Natural killer cell (primary cell): ENCODE measurements around the gene RRP15. TPM values are rescaled to one million over a fixed set of nuclear protein-coding genes. Genes with fewer than 3 reads are reported as not detected.

Source experiments
- ATAC-seq, 3 donors: fragments of 150-1000 bp in 2 of 3; fragments of 200-7000 bp in 1 of 3; cut with Tn5 transposase; 1 replicate in 1 of 3; 2 replicates in 2 of 3; pipeline ENCODE4 v1.10.0; 2021; ENCODE audit warnings: mild to moderate bottlenecking in 2 of 3, moderate library complexity in 2 of 3
- DNase-seq, 2 donors: peaks; one replicate each; pipeline versions ENCODE4 v3.0.0 to v3.0.0-alpha.2; 2013 to 2021; ENCODE audit warnings: mixed read lengths in 1 of 2
- H3K27ac ChIP-seq: one replicate; pipeline ENCODE4 v1.5.1; 2013; ENCODE audit warnings: mild to moderate bottlenecking, low read length
- H3K27me3 ChIP-seq: one replicate; pipeline ENCODE4 v1.6.1; 2013; ENCODE audit warnings: low read length; ENCODE audit not compliant: control insufficient read depth, insufficient read depth
- H3K36me3 ChIP-seq: one replicate; pipeline ENCODE4 v1.6.1; 2013; ENCODE audit warnings: low read length; ENCODE audit not compliant: control insufficient read depth, insufficient read depth
- H3K4me1 ChIP-seq: one replicate; pipeline ENCODE4 v1.6.1; 2013; ENCODE audit warnings: low read length; ENCODE audit not compliant: control insufficient read depth, insufficient read depth
- H3K4me3 ChIP-seq: one replicate; pipeline ENCODE4 v1.5.1; 2013; ENCODE audit warnings: low read length
- H3K9me3 ChIP-seq: one replicate; pipeline ENCODE4 v1.6.1; 2013; ENCODE audit warnings: low read length; ENCODE audit not compliant: control insufficient read depth, insufficient read depth
- H3K27ac Mint-ChIP-seq, 2 donors: one replicate each; pipeline ENCODE4 v1.8.0; 2022; ENCODE audit warnings: mild to moderate bottlenecking in 2 of 2, mixed read lengths in 2 of 2, moderate library complexity in 1 of 2
- H3K27me3 Mint-ChIP-seq, 2 donors: one replicate each; pipeline ENCODE4 v1.8.0; 2022; ENCODE audit warnings: low read depth in 2 of 2, mixed read lengths in 2 of 2
- H3K36me3 Mint-ChIP-seq: one replicate; pipeline ENCODE4 v1.8.0; 2022; ENCODE audit warnings: mixed read lengths
- H3K4me1 Mint-ChIP-seq, 2 donors: one replicate each; pipeline ENCODE4 v1.8.0; 2022; ENCODE audit warnings: mixed read lengths in 2 of 2
- H3K4me3 Mint-ChIP-seq: one replicate; pipeline ENCODE4 v1.8.0; 2022; ENCODE audit warnings: mild to moderate bottlenecking, moderate library complexity, mixed read lengths
- H3K9me3 Mint-ChIP-seq, 2 donors: one replicate each; pipeline ENCODE4 v1.8.0; 2022; ENCODE audit warnings: mixed read lengths in 2 of 2
- WGBS: methylation state at CpG from one replicate; pipeline ENCODE4 v1.1.7; 2013; ENCODE audit warnings: missing lambda C conversion rate; ENCODE audit not compliant: insufficient coverage; 5-methylcytosine and 5-hydroxymethylcytosine counted together
- intact Hi-C: fragments of 100-400 bp; cut with micrococcal nuclease; formaldehyde crosslinking; loops from one replicate; pipeline ENCODE4 v1.14.2; 2022
- total RNA-seq, 4 donors: library from RNA; stranded (reverse); fragments of 120-200 nt in 1 of 4; gene quantifications; one replicate each; pipeline versions ENCODE4 v1.2.3 to v1.2.4, GENCODE V29; 2013 to 2022
- TF ChIP-seq, protein P1 (sequence below): fragments of 200-600 bp; IDR thresholded peaks from one replicate; pipeline ENCODE4 v1.8.0; 2022; ENCODE audit warnings: antibody characterized with exemption

Gene RRP15
- total RNA-seq, 3 donors from 2014 or later (not counting 1 experiment from before 2014, with no cell fraction given) = 9.2 to 15.3 (median 13.3) TPM

GRCh38 chr1:218341325-218341724 is 56.2 kb downstream of the RRP15 start:
- Mint-ChIP-seq H3K4me1 (peaks cover 0 to 3% of the 10 kb centered on the region in 2 donors), H3K36me3 (no peaks in the 10 kb centered on the region), H3K27ac (no peak overlapping the region), H3K4me3 (no peak overlapping the region), H3K27me3 (peaks cover 4% of the 10 kb centered on the region in 2 donors), H3K9me3 (no peaks in the 10 kb centered on the region)
- intact Hi-C loops = no loop called here
- H3K4me1 ChIP-seq = peaks cover 16% of the 10 kb centered on the region
- no peak overlapping the region for H3K4me3 ChIP-seq
- no CpG with 5 or more reads among the region's 1 CpG for WGBS
- H3K27me3 ChIP-seq = peaks cover 8% of the 10 kb centered on the region
- ATAC-seq (no peak), DNase-seq (no peak)
- H3K27ac ChIP-seq = no peak overlapping the region
- no peaks in the 10 kb centered on the region for H3K9me3 ChIP-seq
- TF ChIP-seq, protein P1, sequence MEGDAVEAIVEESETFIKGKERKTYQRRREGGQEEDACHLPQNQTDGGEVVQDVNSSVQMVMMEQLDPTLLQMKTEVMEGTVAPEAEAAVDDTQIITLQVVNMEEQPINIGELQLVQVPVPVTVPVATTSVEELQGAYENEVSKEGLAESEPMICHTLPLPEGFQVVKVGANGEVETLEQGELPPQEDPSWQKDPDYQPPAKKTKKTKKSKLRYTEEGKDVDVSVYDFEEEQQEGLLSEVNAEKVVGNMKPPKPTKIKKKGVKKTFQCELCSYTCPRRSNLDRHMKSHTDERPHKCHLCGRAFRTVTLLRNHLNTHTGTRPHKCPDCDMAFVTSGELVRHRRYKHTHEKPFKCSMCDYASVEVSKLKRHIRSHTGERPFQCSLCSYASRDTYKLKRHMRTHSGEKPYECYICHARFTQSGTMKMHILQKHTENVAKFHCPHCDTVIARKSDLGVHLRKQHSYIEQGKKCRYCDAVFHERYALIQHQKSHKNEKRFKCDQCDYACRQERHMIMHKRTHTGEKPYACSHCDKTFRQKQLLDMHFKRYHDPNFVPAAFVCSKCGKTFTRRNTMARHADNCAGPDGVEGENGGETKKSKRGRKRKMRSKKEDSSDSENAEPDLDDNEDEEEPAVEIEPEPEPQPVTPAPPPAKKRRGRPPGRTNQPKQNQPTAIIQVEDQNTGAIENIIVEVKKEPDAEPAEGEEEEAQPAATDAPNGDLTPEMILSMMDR = no peak
- H3K36me3 ChIP-seq = no peaks in the 10 kb centered on the region

- ATAC-seq (no peak), DNase-seq (no peak)
- no peak overlapping the region for H3K27ac Mint-ChIP-seq
- H3K9me3 ChIP-seq = no peaks in the 10 kb centered on the region
- H3K4me1 ChIP-seq = peaks cover 23% of the 10 kb centered on the region
- peaks cover 8% of the 10 kb centered on the region for H3K27me3 ChIP-seq
- WGBS = 95% methylated on average over 3 of the region's 4 CpGs
- peaks cover 0 to 11% of the 10 kb centered on the region in 2 donors for H3K4me1 Mint-ChIP-seq
- H3K36me3 Mint-ChIP-seq = no peaks in the 10 kb centered on the region
- no peaks in the 10 kb centered on the region for H3K36me3 ChIP-seq
- no peak overlapping the region for H3K4me3 Mint-ChIP-seq
- no peak overlapping the region for H3K4me3 ChIP-seq
- TF ChIP-seq, protein P1 = no peak
- no peak overlapping the region for H3K27ac ChIP-seq
- peaks cover 11 to 12% of the 10 kb centered on the region in 2 donors for H3K27me3 Mint-ChIP-seq
- intact Hi-C loops = no loop called here
- no peaks in the 10 kb centered on the region for H3K9me3 Mint-ChIP-seq
These were observed 57.0 kb downstream of the RRP15 start for GRCh38 chr1:218342091-218342490.

DNA sequence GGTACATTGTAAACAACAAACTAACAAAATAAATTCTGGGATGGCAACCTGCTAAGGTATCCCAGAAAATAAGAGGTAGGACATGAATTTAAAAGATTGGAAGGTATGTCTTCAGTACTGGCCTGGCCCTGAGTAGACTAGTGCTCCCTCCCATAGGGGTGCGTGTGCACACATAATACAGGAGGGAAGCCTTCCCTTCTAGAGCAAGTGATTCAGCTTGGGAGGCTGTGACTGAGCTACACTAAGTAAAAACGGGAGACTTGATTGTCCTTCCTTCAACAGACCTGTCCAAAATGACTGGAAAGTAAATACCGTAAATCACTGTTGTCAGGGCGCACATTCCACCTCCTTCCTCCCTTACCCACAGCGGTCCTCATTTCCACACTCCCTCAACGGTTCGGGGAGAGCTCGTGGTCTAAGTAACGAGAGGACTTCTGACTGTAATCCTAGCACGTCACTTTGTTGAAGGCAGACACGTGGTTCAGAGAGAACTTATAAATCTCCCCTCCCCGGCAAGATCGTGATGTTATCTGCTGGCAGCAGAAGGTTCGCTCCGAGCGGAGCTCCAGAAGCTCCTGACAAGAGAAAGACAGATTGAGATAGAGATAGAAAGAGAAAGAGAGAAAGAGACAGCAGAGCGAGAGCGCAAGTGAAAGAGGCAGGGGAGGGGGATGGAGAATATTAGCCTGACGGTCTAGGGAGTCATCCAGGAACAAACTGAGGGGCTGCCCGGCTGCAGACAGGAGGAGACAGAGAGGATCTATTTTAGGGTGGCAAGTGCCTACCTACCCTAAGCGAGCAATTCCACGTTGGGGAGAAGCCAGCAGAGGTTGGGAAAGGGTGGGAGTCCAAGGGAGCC is 60.0 kb downstream of the RRP15 start, which contains the start of gene TGFB2:
Gene TGFB2 (plus strand): TSS at position 523 of the 859 bp plus-strand sequence. CDS start 1,366 bp downstream, outside the sequence.
- H3K4me3 Mint-ChIP-seq = no peak within 1 kb of the TSS
- intact Hi-C loops = no loop called here
- peak within 1 kb of the TSS in 1 of 2 donors; percentile 10 for H3K27ac Mint-ChIP-seq
- no peaks in the 10 kb centered on the region for H3K9me3 Mint-ChIP-seq
- Histone ChIP-seq H3K4me1 (peaks cover 26% of the 10 kb centered on the region), H3K27ac (no peak within 1 kb of the TSS), H3K36me3 (no peaks in the 10 kb centered on the region), H3K4me3 (peak within 1 kb of the TSS; percentile 43), H3K27me3 (peaks cover 8% of the 10 kb centered on the region), H3K9me3 (no peaks in the 10 kb centered on the region)
- peak in 2 of 3 donors; percentile 23 to 40 for ATAC-seq
- 5% methylated on average over 22 of the region's 22 CpGs for WGBS
- H3K27me3 Mint-ChIP-seq = peaks cover 25 to 36% of the 10 kb centered on the region in 2 donors
- peak in 1 of 2 donors; percentile 30 for DNase-seq
- no peaks in the 10 kb centered on the region for H3K36me3 Mint-ChIP-seq
- peaks cover 0 to 19% of the 10 kb centered on the region in 2 donors for H3K4me1 Mint-ChIP-seq
- TF ChIP-seq, protein P1 = no peak
